Body of pancreas (tissue), 4 donors: ENCODE results near the gene TEX48.

Experiments used
- CTCF ChIP-seq, 7 experiments: fragments of 450-650 bp in 4 of 7; fragments of 200-600 bp in 3 of 7; sonication (generic) in 3 of 7; IDR thresholded peaks; one replicate each; pipeline ENCODE4 v1.5.1; 2016 to 2019; ENCODE audit warnings: antibody characterized with exemption in 7 of 7
- POLR2A ChIP-seq, 3 donors: fragments of 450-650 bp; IDR thresholded peaks; one replicate each; pipeline ENCODE4 v1.6.1; 2016; ENCODE audit warnings: antibody characterized with exemption in 3 of 3, mild to moderate bottlenecking in 2 of 3

- TF ChIP-seq CTCF (IDR thresholded peaks at IDR 0.05) (no peak), POLR2A (IDR thresholded peaks at IDR 0.05) (no peak)
These were observed 40.0 kb downstream of the TEX48 start for GRCh38 chr9:114641967-114642366.
